CD4-positive, alpha-beta T cell treated with Interleukin-15 for 4 hours (primary cell): ENCODE measurements around the gene USH1C.

ENCODE experiments used
- DNase-seq: peaks from one replicate; pipeline ENCODE4 v3.0.0-alpha.2; 2020; ENCODE audit warnings: low spot score

Gene USH1C

GRCh38 chr11:17472467-17472866 lies 71.7 kb downstream of the USH1C start:
- no peak for DNase-seq

- DNase-seq, result no peak
Measured at GRCh38 chr11:17471501-17471900, 72.7 kb downstream of the USH1C start.

- no peak for DNase-seq
Measured at GRCh38 chr11:17469998-17470397, 74.2 kb downstream of the USH1C start.

GRCh38 chr11:17468122-17468521 lies 76.1 kb downstream of the USH1C start:
- DNase-seq, result no peak

- no peak for DNase-seq
Measured at GRCh38 chr11:17463546-17464174, 80.6 kb downstream of the USH1C start.

- DNase-seq, result no peak
Measured at GRCh38 chr11:17462940-17463339, 81.3 kb downstream of the USH1C start.

GRCh38 chr11:17460406-17460805 lies 83.8 kb downstream of the USH1C start:
- DNase-seq, result no peak

- no peak for DNase-seq
Measured at GRCh38 chr11:17459236-17459896, 84.8 kb downstream of the USH1C start.

- no peak for DNase-seq
Measured at GRCh38 chr11:17458268-17458667, 85.9 kb downstream of the USH1C start.

GRCh38 chr11:17457396-17458173 lies 86.6 kb downstream of the USH1C start:
- DNase-seq, result no peak

GRCh38 chr11:17452668-17453067 lies 91.5 kb downstream of the USH1C start:
- no peak for DNase-seq

- no peak for DNase-seq
Measured at GRCh38 chr11:17449158-17449557, 95.1 kb downstream of the USH1C start.

- no peak for DNase-seq
Measured at GRCh38 chr11:17446482-17446881, 97.7 kb downstream of the USH1C start.

GRCh38 chr11:17445240-17445795 lies 98.9 kb downstream of the USH1C start:
- no peak for DNase-seq

GRCh38 chr11:17443926-17444690 lies 100.1 kb downstream of the USH1C start:
- DNase-seq, result no peak
